Hepatocyte (in vitro differentiated cells): ENCODE results near the gene SLC25A44.

ENCODE experiments used
- CTCF ChIP-seq: fragments of 200-600 bp; sonication (generic); IDR thresholded peaks from 2 replicates; pipeline ENCODE4 v1.5.1; 2016; ENCODE audit warnings: antibody characterized with exemption, mild to moderate bottlenecking; ENCODE audit not compliant: poor library complexity
- EZH2 ChIP-seq: fragments of 200-600 bp; sonication (generic); IDR thresholded peaks from 2 replicates; pipeline ENCODE4 v1.6.1; 2016; ENCODE audit warnings: antibody characterized with exemption, mild to moderate bottlenecking, borderline replicate concordance
- EZH2phosphoT487 ChIP-seq: fragments of 200-600 bp; sonication (generic); IDR thresholded peaks from one replicate; pipeline ENCODE4 v1.6.1; 2018; ENCODE audit warnings: antibody characterized with exemption, mild to moderate bottlenecking, low read depth, moderate library complexity; ENCODE audit not compliant: unreplicated experiment, severe bottlenecking

DNA sequence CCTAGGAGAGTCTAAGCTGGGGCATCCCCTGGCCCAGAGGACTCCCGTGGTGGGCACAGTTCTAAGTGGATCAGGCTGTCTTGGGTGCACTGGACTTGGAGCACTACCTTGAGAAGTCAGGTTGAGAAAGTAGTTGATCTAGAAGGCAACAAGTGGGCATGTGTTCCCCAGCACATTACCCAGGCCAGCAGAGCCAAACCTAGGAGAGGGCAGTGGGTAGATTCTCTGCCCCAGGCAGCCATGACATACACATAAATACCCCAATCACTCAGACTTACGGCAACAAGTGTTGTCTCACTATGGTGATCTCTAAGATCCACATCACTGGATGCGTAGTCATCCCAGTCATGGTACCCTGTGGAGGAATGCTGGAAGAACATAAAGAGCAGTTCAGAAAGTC lies 17.3 kb downstream of the SLC25A44 start:
- TF ChIP-seq CTCF (no peak), EZH2phosphoT487 (no peak), EZH2 (no peak)
